CD4-positive, alpha-beta T cell treated with Interleukin-10 for 1 hour (primary cell): ENCODE measurements around the gene UPK1A.

Source experiments
- DNase-seq: peaks from one replicate; pipeline ENCODE4 v3.0.0-alpha.2; 2020

UPK1A gene

DNA sequence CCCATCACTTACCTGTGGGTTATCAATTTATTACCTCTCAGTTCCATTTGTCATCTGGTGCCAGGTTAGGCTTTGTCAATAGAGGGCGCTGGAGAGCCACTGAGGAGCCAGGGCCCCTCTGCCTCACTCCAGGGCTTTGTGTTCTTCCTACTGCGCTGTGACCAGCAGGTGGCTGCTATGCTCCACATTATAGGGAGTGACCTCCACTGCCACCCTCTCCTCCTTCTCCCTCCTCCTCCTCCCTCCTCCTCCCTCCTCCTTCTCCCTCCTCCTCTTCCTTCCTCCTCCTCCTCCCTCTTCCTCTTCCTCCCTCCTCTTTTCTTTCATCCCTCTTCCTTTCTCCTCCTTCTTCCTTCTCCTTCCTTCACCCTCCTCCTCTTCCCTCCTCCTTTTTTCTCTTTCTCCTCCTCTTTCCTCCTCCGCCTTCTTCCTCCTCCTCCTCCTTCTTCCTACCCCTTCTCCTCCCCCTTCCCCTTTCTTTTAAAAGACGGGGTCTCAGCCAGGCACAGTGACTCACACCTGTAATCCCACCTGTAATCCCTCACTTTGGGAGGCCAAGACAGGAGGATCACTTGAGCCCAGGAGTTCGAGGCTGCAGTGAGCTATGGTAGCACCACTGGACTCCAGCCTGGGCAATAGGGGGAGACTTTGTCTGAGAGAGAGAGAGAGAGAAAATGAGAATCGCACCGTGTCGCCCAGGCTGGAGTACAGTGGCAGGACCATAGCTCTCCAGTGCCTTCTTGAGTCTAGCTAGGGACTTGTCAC lies 27.7 kb downstream of the UPK1A start:
- DNase-seq = peak; percentile 94

DNA sequence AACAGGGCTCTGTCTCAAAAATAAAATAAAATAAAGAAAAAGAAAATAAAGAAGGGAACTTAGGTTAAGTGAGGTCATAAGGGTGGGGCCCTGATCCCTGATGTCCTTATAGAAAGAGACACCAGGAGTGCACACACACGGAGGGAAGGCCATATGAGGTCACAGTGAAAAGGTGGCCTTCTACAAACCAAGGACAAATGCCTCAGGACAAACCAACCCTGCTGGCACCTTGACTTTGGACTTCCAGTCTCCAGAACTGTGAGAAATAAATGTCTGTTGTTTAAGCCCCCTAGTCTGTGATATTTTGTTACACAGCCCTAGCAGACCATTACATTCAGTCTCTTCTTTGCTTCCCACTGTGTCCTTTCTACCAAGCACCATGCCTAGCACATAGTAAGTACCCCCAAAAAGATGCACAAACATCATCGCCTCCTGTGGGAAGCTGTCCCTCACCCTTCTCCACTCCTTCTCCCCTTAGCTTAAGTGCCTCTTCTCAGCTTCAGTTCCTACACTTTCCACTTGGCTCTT lies 29.6 kb downstream of the UPK1A start:
- no peak for DNase-seq

DNA sequence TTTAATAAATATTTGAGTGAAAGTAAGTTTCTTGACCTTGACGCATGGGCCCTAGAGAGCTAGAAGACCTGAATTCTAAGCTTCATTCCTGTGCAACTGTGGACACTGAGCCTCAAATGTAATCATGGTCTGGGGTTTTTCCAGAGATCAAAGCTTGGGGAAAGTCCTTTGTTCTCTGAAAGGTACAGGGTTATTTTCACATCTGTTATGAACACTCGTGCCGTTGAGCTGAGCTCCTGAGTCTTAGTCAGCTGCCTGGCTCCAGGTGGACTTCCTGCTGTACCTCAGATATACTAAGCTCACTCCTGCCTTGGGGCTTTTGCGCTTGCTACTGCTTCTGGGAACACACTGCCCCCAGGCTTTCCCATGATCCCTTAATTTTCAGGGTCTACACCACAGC lies 30.5 kb downstream of the UPK1A start:
- DNase-seq = no peak

- DNase-seq = peak; percentile 97
These were observed 36.1 kb downstream of the UPK1A start for GRCh38 chr19:35702223-35703012.

GRCh38 chr19:35703343-35703742 lies 37.0 kb downstream of the UPK1A start:
- no peak for DNase-seq

DNA sequence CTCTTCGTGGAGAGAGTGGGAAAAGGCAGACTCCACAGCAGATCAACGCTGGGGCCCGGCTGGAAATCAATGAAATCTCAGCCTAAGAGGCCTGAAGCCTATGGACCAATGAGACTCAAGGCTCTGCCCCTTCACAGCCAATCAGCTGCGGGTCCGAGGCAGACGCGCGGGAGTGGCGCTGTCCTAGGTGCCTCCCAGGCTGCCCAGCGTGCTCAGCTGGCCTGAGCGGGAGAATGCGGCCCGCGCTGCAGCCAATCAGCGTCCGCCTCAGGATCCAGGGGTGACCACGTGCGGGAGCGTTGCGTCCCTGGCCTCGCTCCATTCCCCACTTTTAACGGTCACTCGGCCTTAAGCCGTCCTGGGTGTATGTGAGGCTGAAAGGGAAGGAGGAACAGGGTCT lies 37.9 kb downstream of the UPK1A start, which contains the start of gene ZBTB32:
ZBTB32 (plus strand) TSS at position 341 of the 400 bp plus-strand sequence. CDS start 10,069 bp downstream, outside the sequence.
- DNase-seq = no peak

- no peak for DNase-seq
These were observed 42.1 kb downstream of the UPK1A start for GRCh38 chr19:35708391-35708790.

GRCh38 chr19:35710784-35711723 lies 44.7 kb downstream of the UPK1A start:
- DNase-seq = peak; percentile 40

DNA sequence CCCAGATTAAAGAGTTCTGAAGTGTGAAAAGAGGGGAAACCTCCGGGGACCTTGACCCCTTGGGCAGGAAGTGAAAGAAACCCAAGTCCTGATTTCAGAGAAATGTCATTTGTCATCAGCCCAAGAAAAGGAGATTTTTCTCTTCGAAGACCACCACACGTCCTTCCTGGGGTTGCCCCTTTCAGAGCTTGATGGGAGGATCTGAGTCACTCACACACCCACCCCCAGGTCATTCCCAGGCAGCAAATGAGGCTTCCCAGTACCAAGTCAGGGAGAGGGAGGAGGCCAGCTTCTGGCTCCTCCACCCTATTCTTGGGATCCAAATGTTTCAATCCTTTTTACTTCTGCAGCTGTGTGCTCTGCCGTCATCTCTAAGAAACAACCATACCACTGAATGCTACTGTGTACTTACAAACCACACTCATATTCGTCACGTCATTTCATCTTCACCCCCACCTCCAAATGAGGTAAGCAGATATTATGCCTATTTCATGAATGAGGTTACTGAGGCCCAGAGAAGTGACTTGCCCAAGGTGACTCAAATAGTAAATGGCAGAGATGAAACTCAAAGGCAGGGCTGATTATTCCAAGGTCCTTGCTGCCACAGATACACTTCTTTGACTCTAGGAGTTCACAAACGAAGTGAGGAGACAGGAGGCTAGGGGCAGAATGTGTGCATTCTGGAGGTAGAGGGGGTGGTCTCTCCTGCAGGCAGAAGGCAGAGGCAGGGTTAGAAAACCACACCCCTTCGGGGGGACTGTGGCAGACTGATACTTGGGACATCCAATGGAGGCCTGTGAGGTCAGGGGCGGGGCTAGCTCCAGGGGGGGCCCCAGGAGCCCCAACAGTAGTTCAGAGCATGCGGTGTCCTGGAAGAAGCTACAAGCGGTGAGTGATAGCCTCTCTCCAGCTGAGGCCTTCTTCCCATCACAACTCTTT lies 46.5 kb downstream of the UPK1A start:
- DNase-seq = peak; percentile 52

DNA sequence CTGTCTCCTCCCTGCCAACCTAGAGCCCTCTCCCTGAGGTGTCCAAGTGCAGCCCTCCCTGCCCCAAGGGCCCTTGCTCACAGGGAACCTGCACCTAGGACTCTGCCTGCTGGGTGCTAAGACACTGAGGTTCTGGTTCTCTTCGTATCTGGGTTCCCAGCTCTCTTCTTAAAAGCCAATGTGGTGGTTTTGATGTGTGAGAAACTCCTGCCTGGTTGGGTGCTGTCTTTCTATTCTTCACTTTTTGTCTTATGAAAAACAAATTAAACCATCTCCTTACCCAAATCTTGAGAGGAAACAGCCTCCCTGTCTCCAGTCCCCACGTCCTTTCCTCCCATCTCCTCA lies 47.2 kb downstream of the UPK1A start:
- no peak for DNase-seq

- no peak for DNase-seq
These were observed 47.7 kb downstream of the UPK1A start for GRCh38 chr19:35713904-35714495.

GRCh38 chr19:35714601-35715354 lies 48.5 kb downstream of the UPK1A start:
- no peak for DNase-seq

GRCh38 chr19:35715355-35715809 lies 49.1 kb downstream of the UPK1A start:
- no peak for DNase-seq

- DNase-seq = peak; percentile 16
These were observed 49.9 kb downstream of the UPK1A start for GRCh38 chr19:35715981-35716800.

DNA sequence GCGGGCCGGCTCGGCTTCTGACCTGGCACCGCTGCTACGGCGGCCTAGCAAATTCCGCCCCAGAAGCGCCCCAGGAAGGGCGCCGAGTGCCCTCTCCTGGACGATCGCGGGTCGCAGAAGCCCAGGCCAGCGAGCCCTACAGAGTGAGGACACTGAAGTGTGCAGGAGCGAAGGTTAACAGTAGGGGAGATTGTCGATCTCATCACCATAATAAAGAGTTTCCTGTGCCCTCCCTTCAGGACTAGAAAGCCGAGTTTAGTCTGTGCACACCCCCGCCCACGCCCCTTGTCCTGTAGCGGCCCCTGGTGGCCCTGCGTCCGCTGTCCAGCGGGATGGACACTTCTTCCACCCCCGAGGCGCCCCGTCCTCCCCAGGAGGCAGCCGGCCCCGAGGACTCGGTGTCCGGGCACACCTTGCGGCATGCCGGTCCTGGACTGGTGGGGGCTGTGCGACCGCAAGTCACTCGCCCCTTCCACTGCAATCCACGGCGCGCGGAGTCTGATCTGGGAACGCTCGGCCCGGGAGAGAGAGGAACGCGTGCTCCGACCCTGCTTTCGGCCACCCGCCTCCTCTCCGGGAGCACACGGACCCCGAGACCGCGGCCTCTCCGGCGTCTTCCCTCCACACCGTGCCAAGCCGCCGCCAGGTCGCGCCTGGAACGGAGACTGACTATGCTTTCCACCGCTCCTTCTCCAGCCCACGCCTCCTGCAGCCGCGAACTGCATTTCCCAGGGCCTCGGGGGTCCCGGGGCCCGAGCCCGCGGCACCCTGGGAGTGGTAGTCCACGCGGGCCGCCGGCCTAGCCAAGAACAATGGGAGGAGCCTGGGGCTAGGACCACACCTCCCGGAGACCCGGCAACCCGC lies 50.7 kb downstream of the UPK1A start:
- DNase-seq = peak; percentile 98

- DNase-seq = no peak
These were observed 51.5 kb downstream of the UPK1A start, which contains the start of gene KMT2B for GRCh38 chr19:35717665-35718344. KMT2B (plus strand) TSS chr19:35718003; CDS start chr19:35718019, 16 bp downstream.

- DNase-seq = peak; percentile 42
These were observed 52.2 kb downstream of the UPK1A start for GRCh38 chr19:35718345-35719041.
